ENCODE measurements around the gene BICC1. TPM values are rescaled to one million over a fixed set of nuclear protein-coding genes. Genes with fewer than 3 reads are reported as not detected.

BICC1 gene
- total and polyA plus RNA-seq, 2 of the 13 experiments (the other 11 are each of a cell fraction or from before 2014, with no cell fraction given), result 0.18 to 1.5 TPM

GRCh38 chr10:58764087-58764747 is 251.5 kb downstream of the BICC1 start:
- no peak overlapping the region for H3K27ac ChIP-seq (ENCODE audit: extremely low read length, insufficient read depth, low read length)
- H3K4me2 ChIP-seq (ENCODE audit: low read depth, low read length), result no peak overlapping the region
- FAIRE-seq (no peak), ATAC-seq (no peak), DNase-seq (ENCODE audit: low spot score) (no peak)
- no peaks in the 10 kb centered on the region for H3K79me2 ChIP-seq (ENCODE audit: insufficient read depth, low read length)
- no peak overlapping the region for H2AFZ ChIP-seq (ENCODE audit: low read length)
- no peaks in the 10 kb centered on the region; a peak in 1 of 5 replicates for H3K27me3 ChIP-seq (ENCODE audit: control insufficient read depth in 1 of 2, insufficient read depth in 2 of 2, low read length in 2 of 2)
- no peaks in the 10 kb centered on the region for H4K20me1 ChIP-seq (ENCODE audit: insufficient read depth, low read length)
- in situ Hi-C loops (cut with HindIII; ENCODE audit: extremely low pct_ligation_motif_present, low pct_unique_long_range_greater_than_20kb), result no loop called here
- ChIA-PET CTCF (ENCODE audit: low intra/inter-chr PET ratio, low total read pairs) (no interaction called here), POLR2A (no interaction called here)
- TF ChIP-seq ATAD3A (CRISPR knock-in tag; IDR thresholded peaks at IDR 0.05) (no peak), MAFF (IDR thresholded peaks at IDR 0.05; ENCODE audit: low read depth, low read length) (peak; percentile 89), SP140L (CRISPR knock-in tag; IDR thresholded peaks at IDR 0.05; ENCODE audit: borderline replicate concordance) (no peak), ZNF710 (CRISPR knock-in tag; IDR thresholded peaks at IDR 0.05; ENCODE audit: borderline replicate concordance) (no peak), ZFP37 (CRISPR knock-in tag; IDR thresholded peaks at IDR 0.05; ENCODE audit: borderline replicate concordance) (no peak), MAFK (conservative IDR thresholded peaks at IDR 0.05 in 1 of 2, IDR thresholded peaks at IDR 0.05 in 1 of 2; ENCODE audit: low read length in 2 of 2) (peak; percentile 85 to 93), KDM4B (CRISPR knock-in tag; IDR thresholded peaks at IDR 0.05) (no peak)
- BruUV-seq (replicated peaks), result no TSS peak
- no peak overlapping the region for H3K9ac ChIP-seq (ENCODE audit: insufficient read depth, low read depth, low read length)
- no peaks in the 10 kb centered on the region for H3K36me3 ChIP-seq (replicated peaks in 1 of 2; ENCODE audit: control insufficient read depth in 1 of 2, insufficient read depth in 2 of 2, low read length in 2 of 2)
- WGBS (ENCODE audit: low lambda C conversion rate), result 97% methylated on average over 1 of the region's 1 CpG
- no peaks in the 10 kb centered on the region for H3K9me3 ChIP-seq (ENCODE audit: low read length)
- H3K4me1 ChIP-seq (ENCODE audit: insufficient read depth, low read length), result no peaks in the 10 kb centered on the region
- no peak overlapping the region for H3K4me3 ChIP-seq (replicated peaks in 1 of 3; ENCODE audit: insufficient read depth in 1 of 3, low read depth in 2 of 3, low read length in 3 of 3)
- intact Hi-C loops (cut with micrococcal nuclease; ENCODE audit: unreplicated experiment), result no loop called here
